H1 (cell line): ENCODE results near the gene ACSF3. TPM values are rescaled to one million over a fixed set of nuclear protein-coding genes. Genes with fewer than 3 reads are reported as not detected.

Experiments
- CTCF ChIA-PET: fragments of 300-600 bp; sonication (Branson Sonifier 250); formaldehyde crosslinking; loops from one replicate; lab custom pipeline; 2021; ENCODE audit not compliant: partially characterized antibody; lab: Charles Lee
- POLR2A ChIA-PET: fragments of 300-600 bp; sonication (Branson Sonifier 250); formaldehyde crosslinking; loops from one replicate; lab custom pipeline; 2021; ENCODE audit warnings: inconsistent platforms; ENCODE audit not compliant: partially characterized antibody; lab: Charles Lee
- DNase-seq, 2 experiments: peaks; one replicate each; pipeline versions ENCODE4 v3.0.0 to v3.0.0-alpha.2; 2010 to 2022; ENCODE audit warnings: low spot score in 2 of 2, low read depth in 1 of 2, mixed read lengths in 1 of 2
- FAIRE-seq: peaks from 2 replicates; lab custom pipeline; 2011; peaks lifted over from hg19 to GRCh38; lab: Jason Lieb, UNC
- H2AFZ ChIP-seq: 2 replicates; pipeline ENCODE4 v1.8.1; 2012; ENCODE audit warnings: low read length, inconsistent platforms
- H2AK5ac ChIP-seq: 2 replicates; pipeline ENCODE4 v1.6.1; 2013; ENCODE audit warnings: low read depth, low read length
- H2BK120ac ChIP-seq: replicated peaks from 2 replicates; pipeline ENCODE3; 2013; ENCODE audit warnings: low read depth, low read length, inconsistent platforms
- H2BK12ac ChIP-seq: 2 replicates; pipeline ENCODE4 v1.6.1; 2013; ENCODE audit warnings: low read depth, low read length
- H2BK15ac ChIP-seq: 2 replicates; pipeline ENCODE4 v1.6.1; 2013; ENCODE audit warnings: low read length
- H2BK20ac ChIP-seq: 2 replicates; pipeline ENCODE4 v1.6.1; 2013; ENCODE audit warnings: low read length
- H2BK5ac ChIP-seq: 2 replicates; pipeline ENCODE4 v1.6.1; 2013; ENCODE audit warnings: low read depth, low read length
- H3K14ac ChIP-seq: 2 replicates; pipeline ENCODE4 v1.6.1; 2013; ENCODE audit warnings: inconsistent platforms; ENCODE audit not compliant: insufficient read length
- H3K18ac ChIP-seq: 2 replicates; pipeline ENCODE4 v1.6.1; 2013; ENCODE audit warnings: low read length; ENCODE audit errors: extremely low read depth
- H3K23ac ChIP-seq: 2 replicates; pipeline ENCODE4 v1.6.1; 2013; ENCODE audit warnings: inconsistent platforms; ENCODE audit not compliant: insufficient read length
- H3K23me2 ChIP-seq: 2 replicates; pipeline ENCODE4 v1.6.1; 2013; ENCODE audit warnings: low read depth, low read length
- H3K27ac ChIP-seq: 2 replicates; pipeline ENCODE4 v1.6.1; 2011; ENCODE audit warnings: low read depth, low read length, inconsistent platforms
- H3K27me3 ChIP-seq, 4 experiments: replicated peaks in 1 of 4; 1 replicate in 1 of 4; 2 replicates in 3 of 4; pipeline versions ENCODE4 v1.6.1 to v1.8.1; 2011 to 2013; ENCODE audit warnings: low read length in 3 of 4, mild to moderate bottlenecking in 3 of 4, inconsistent platforms in 2 of 4, mixed read lengths in 2 of 4, moderate library complexity in 1 of 4; ENCODE audit not compliant: control insufficient read depth in 3 of 4, insufficient read depth in 3 of 4; ENCODE audit errors: extremely low read depth in 1 of 4
- H3K36me3 ChIP-seq, 4 experiments: 2 replicates each; pipeline versions ENCODE4 v1.6.1 to v1.8.1; 2011 to 2013; ENCODE audit warnings: mild to moderate bottlenecking in 4 of 4, low read length in 3 of 4, moderate library complexity in 2 of 4, control low read depth in 1 of 4, inconsistent platforms in 1 of 4; ENCODE audit not compliant: insufficient read depth in 4 of 4, control insufficient read depth in 2 of 4
- H3K4ac ChIP-seq: replicated peaks from 2 replicates; pipeline ENCODE3; 2013; ENCODE audit warnings: low read length, low read depth, mixed read lengths, inconsistent platforms; ENCODE audit not compliant: insufficient read length
- H3K4me1 ChIP-seq, 4 experiments: replicated peaks in 1 of 4; 1 replicate in 1 of 4; 2 replicates in 3 of 4; pipeline versions ENCODE4 v1.6.1 to v1.8.1; 2011 to 2013; ENCODE audit warnings: low read length in 3 of 4, inconsistent platforms in 2 of 4, mixed read lengths in 1 of 4; ENCODE audit not compliant: insufficient read depth in 4 of 4, control insufficient read depth in 3 of 4
- H3K4me2 ChIP-seq, 2 experiments: 2 replicates each; pipeline versions ENCODE4 v1.6.1 to v1.8.1; 2011 to 2013; ENCODE audit warnings: low read depth in 2 of 2, low read length in 2 of 2, control low read depth in 1 of 2, inconsistent platforms in 1 of 2, mild to moderate bottlenecking in 1 of 2; ENCODE audit not compliant: insufficient read depth in 1 of 2
- H3K4me3 ChIP-seq, 4 experiments: fragments of 200-600, 300-600 bp in 1 of 4; sonication (generic), shearing (Covaris generic), sonication (Bioruptor Twin) in 1 of 4; 2 replicates each; pipeline versions ENCODE4 v1.5.1 to v1.8.1; 2011 to 2016; ENCODE audit warnings: low read length in 4 of 4, low read depth in 3 of 4, control low read depth in 2 of 4, inconsistent platforms in 2 of 4, mild to moderate bottlenecking in 2 of 4, mixed read lengths in 1 of 4, moderate library complexity in 1 of 4; ENCODE audit not compliant: insufficient read depth in 2 of 4; ENCODE audit errors: extremely low read depth in 1 of 4
- H3K56ac ChIP-seq: replicated peaks from 2 replicates; pipeline ENCODE3; 2013; ENCODE audit warnings: low read depth, mild to moderate bottlenecking, mixed read lengths, low read length, inconsistent platforms; ENCODE audit not compliant: insufficient read length
- H3K79me1 ChIP-seq: 2 replicates; pipeline ENCODE4 v1.6.1; 2013; ENCODE audit warnings: low read depth, low read length, control low read depth
- H3K79me2 ChIP-seq, 2 experiments: 2 replicates each; pipeline versions ENCODE4 v1.6.1 to v1.8.1; 2012 to 2013; ENCODE audit warnings: low read length in 2 of 2, mild to moderate bottlenecking in 2 of 2, inconsistent platforms in 1 of 2; ENCODE audit not compliant: insufficient read depth in 2 of 2, control insufficient read depth in 1 of 2
- H3K9ac ChIP-seq, 4 experiments: replicated peaks in 1 of 4; 1 replicate in 1 of 4; 2 replicates in 3 of 4; pipeline versions ENCODE4 v1.6.1 to v1.8.1; 2011 to 2013; ENCODE audit warnings: low read depth in 3 of 4, low read length in 3 of 4, control low read depth in 2 of 4, mild to moderate bottlenecking in 2 of 4, moderate library complexity in 2 of 4, inconsistent platforms in 1 of 4; ENCODE audit errors: extremely low read depth in 1 of 4
- H3K9me3 ChIP-seq, 2 experiments: 2 replicates each; pipeline versions ENCODE4 v1.6.1 to v1.8.1; 2012 to 2013; ENCODE audit warnings: mild to moderate bottlenecking in 2 of 2, moderate library complexity in 2 of 2, control low read depth in 1 of 2, inconsistent platforms in 1 of 2, low read depth in 1 of 2, low read length in 1 of 2, mixed read lengths in 1 of 2; ENCODE audit not compliant: insufficient read depth in 2 of 2
- H4K20me1 ChIP-seq, 2 experiments: replicated peaks in 1 of 2; 2 replicates each; pipeline versions ENCODE3 to v1.8.1; 2011 to 2013; ENCODE audit warnings: inconsistent platforms in 2 of 2, low read length in 2 of 2, mild to moderate bottlenecking in 1 of 2; ENCODE audit not compliant: insufficient read depth in 2 of 2, control insufficient read depth in 1 of 2
- H4K5ac ChIP-seq: 2 replicates; pipeline ENCODE4 v1.6.1; 2013; ENCODE audit warnings: low read length, low read depth, mixed read lengths, inconsistent platforms; ENCODE audit not compliant: insufficient read length
- H4K8ac ChIP-seq: 2 replicates; pipeline ENCODE4 v1.8.0; 2013; ENCODE audit warnings: mild to moderate bottlenecking, moderate library complexity, low read length, inconsistent platforms; ENCODE audit not compliant: insufficient read depth; ENCODE audit errors: extremely low read depth
- H4K91ac ChIP-seq: replicated peaks from 2 replicates; pipeline ENCODE3; 2013; ENCODE audit warnings: low read length, mixed read lengths, inconsistent platforms; ENCODE audit not compliant: insufficient read length
- CREB1 ChIP-seq: IDR thresholded peaks from 2 replicates; pipeline ENCODE4 v1.6.1; 2012; ENCODE audit warnings: inconsistent platforms
- EZH2 ChIP-seq: fragments of 200-600 bp; sonication (generic); IDR thresholded peaks from 2 replicates; pipeline ENCODE4 v1.7.1; 2012; ENCODE audit warnings: low read depth, mild to moderate bottlenecking, moderate library complexity, low read length, inconsistent platforms; ENCODE audit not compliant: severe bottlenecking
- HDAC6 ChIP-seq: IDR thresholded peaks from one replicate; pipeline ENCODE4 v1.7.1; 2012; ENCODE audit warnings: low read depth, mild to moderate bottlenecking, inconsistent platforms, low read length, moderate library complexity
- NANOG ChIP-seq: IDR thresholded peaks from 2 replicates; pipeline ENCODE4 v1.6.1; 2011; ENCODE audit warnings: low read length, low read depth, mild to moderate bottlenecking, inconsistent platforms; ENCODE audit not compliant: insufficient read depth, poor library complexity, severe bottlenecking
- RAD21 ChIP-seq, 2 experiments: IDR thresholded peaks in 1 of 2; conservative IDR thresholded peaks in 1 of 2; 2 replicates each; pipeline ENCODE4 v1.6.1; 2011; ENCODE audit warnings: low read depth in 2 of 2, low read length in 2 of 2, improper control_type of control experiment in 1 of 2, inconsistent platforms in 1 of 2, mild to moderate bottlenecking in 1 of 2, moderate library complexity in 1 of 2
- RBBP5 ChIP-seq: IDR thresholded peaks from 2 replicates; pipeline ENCODE4 v1.7.1; 2012; ENCODE audit warnings: low read depth, mild to moderate bottlenecking, inconsistent platforms, low read length, moderate library complexity, borderline replicate concordance
- RNF2 ChIP-seq: fragments of 200-900, 300-1000 bp; sonication (generic); IDR thresholded peaks from 2 replicates; pipeline ENCODE4 v1.7.1; 2016; ENCODE audit warnings: borderline replicate concordance, low read depth, mild to moderate bottlenecking, antibody characterized with exemption, low read length; ENCODE audit not compliant: poor library complexity, severe bottlenecking; ENCODE audit errors: missing control alignments
- TEAD4 ChIP-seq: IDR thresholded peaks from 2 replicates; pipeline ENCODE4 v1.6.1; 2012; ENCODE audit warnings: low read depth, low read length, inconsistent platforms, mixed read lengths
- WGBS, 2 experiments: shearing (Covaris generic) in 1 of 2; methylation state at CpG; one replicate each; pipeline versions ENCODE4 v1.1.6 to v1.1.7; 2013 to 2015; ENCODE audit warnings: low lambda C conversion rate in 2 of 2, mixed read lengths in 2 of 2, inconsistent platforms in 1 of 2, low coverage in 1 of 2, missing lambda C conversion rate in 1 of 2; ENCODE audit not compliant: insufficient replicate concordance in 2 of 2, insufficient coverage in 1 of 2, insufficient read length in 1 of 2; ENCODE audit errors: extremely low coverage in 1 of 2, missing lambda C conversion rate in 1 of 2; 5-methylcytosine and 5-hydroxymethylcytosine counted together
- polyA plus RNA-seq, 7 experiments: library from polyadenylated mRNA; depleted of rRNA in 3 of 7; stranded (reverse) in 5 of 7; unstranded in 2 of 7; fragments of >200 nt in 5 of 7; fragments of 200-250 nt in 2 of 7; gene quantifications; 1 replicate in 5 of 7; 2 replicates in 1 of 7; 4 replicates in 1 of 7; pipeline versions ENCODE4 v1.2.1 to v1.2.3, GENCODE V29; 2011 to 2013; ENCODE audit warnings: missing spikeins in 2 of 7, mixed read lengths in 2 of 7
- total RNA-seq: library from RNA; stranded (reverse); fragmentation: NEBNext Ultra II Directional; extraction: Animal tissue kit (Norgen Biotek cat#: 25700); gene quantifications from 2 replicates; pipeline ENCODE4 v1.2.1, GENCODE V29; 2021
- TF ChIP-seq, protein P1 (sequence below): IDR thresholded peaks from 2 replicates; pipeline ENCODE4 v1.6.1; 2012; ENCODE audit warnings: inconsistent platforms

The ACSF3 gene
- total and polyA plus RNA-seq, 2 of the 8 experiments (the other 6 are each of a cell fraction or from before 2014, with no cell fraction given) = 15.6 to 22.9 TPM

GRCh38 chr16:89085755-89086154 lies 7.9 kb upstream of the ACSF3 start:
- Histone ChIP-seq H3K4me2 (no peak overlapping the region), H4K91ac (no peak overlapping the region), H3K9me3 (no peaks in the 10 kb centered on the region; a peak in 1 of 4 replicates), H2BK120ac (no peak overlapping the region), H3K23me2 (no peaks in the 10 kb centered on the region), H3K79me2 (no peaks in the 10 kb centered on the region), H2BK15ac (no peak overlapping the region), H3K27me3 (peaks cover 0 to 5% (median 0%) of the 10 kb centered on the region in 4 experiments; a peak in 1 of 7 replicates), H3K36me3 (no peaks in the 10 kb centered on the region), H3K9ac (no peak overlapping the region), H4K8ac (no peak overlapping the region), H2AK5ac (no peak overlapping the region), H3K18ac (no peak overlapping the region), H2BK12ac (no peak overlapping the region), H3K4me3 (no peak overlapping the region), H3K79me1 (no peaks in the 10 kb centered on the region), H3K4me1 (peaks cover 0 to 8% (median 2%) of the 10 kb centered on the region in 4 experiments; a peak in 6 of 7 replicates), H2AFZ (no peak overlapping the region), H4K20me1 (no peaks in the 10 kb centered on the region), H3K56ac (no peak overlapping the region), H4K5ac (no peak overlapping the region), H3K27ac (no peak overlapping the region), H3K14ac (no peak overlapping the region), H2BK20ac (no peak overlapping the region), H3K23ac (no peak overlapping the region), H3K4ac (no peak overlapping the region), H2BK5ac (no peak overlapping the region)
- TF ChIP-seq NANOG (no peak), TEAD4 (no peak), EZH2 (no peak), HDAC6 (no peak), RNF2 (no peak), CREB1 (no peak), RBBP5 (no peak), RAD21 (IDR thresholded peaks at IDR 0.05 in 1 of 2, conservative IDR thresholded peaks at IDR 0.05 in 1 of 2; ENCODE audit: low read depth in 2 of 2, low read length in 2 of 2) (no peak)
- TF ChIP-seq, protein P1, sequence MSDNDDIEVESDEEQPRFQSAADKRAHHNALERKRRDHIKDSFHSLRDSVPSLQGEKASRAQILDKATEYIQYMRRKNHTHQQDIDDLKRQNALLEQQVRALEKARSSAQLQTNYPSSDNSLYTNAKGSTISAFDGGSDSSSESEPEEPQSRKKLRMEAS = no peak
- FAIRE-seq (no peak), DNase-seq (no peak)
- ChIA-PET POLR2A (interaction anchor here (0.6 to 2.8 kb wide), 2 partner anchors 12 to 229 kb away, joined by 3 to 10 read pairs; partner anchors contain the start of genes GALNS and TRAPPC2L), CTCF (interaction anchor here (1.1 to 1.7 kb wide), 3 partner anchors 15 to 60 kb away, joined by 3 to 4 read pairs (median 4); no protein-coding TSS in a partner anchor)
- 73% methylated on average over 9 of the region's 9 CpGs; no CpG with 5 or more reads in 1 of the 2 experiments for WGBS, 2 experiments
